HEK293 (cell line): ENCODE data around the gene ULBP2.

Experiments used
- KLF1 ChIP-seq: fragments of 450-650 bp; formaldehyde crosslinking; IDR thresholded peaks from 2 replicates; pipeline ENCODE4 v1.5.1; 2016; ENCODE audit warnings: missing biosample characterization, missing genetic modification characterization
- TCF7L2 ChIP-seq: IDR thresholded peaks from 2 replicates; pipeline ENCODE4 v1.6.1; 2011; ENCODE audit warnings: low read depth, mild to moderate bottlenecking, inconsistent platforms, low read length, moderate library complexity, borderline replicate concordance
- YY1 ChIP-seq: fragments of 450-650 bp; formaldehyde crosslinking; IDR thresholded peaks from 2 replicates; pipeline ENCODE4 v1.5.1; 2018; ENCODE audit warnings: missing biosample characterization, missing genetic modification characterization
- ZBTB1 ChIP-seq: fragments of 450-650 bp; formaldehyde crosslinking; IDR thresholded peaks from 2 replicates; pipeline ENCODE4 v1.5.1; 2016; ENCODE audit warnings: missing biosample characterization, missing genetic modification characterization
- ZNF311 ChIP-seq: fragments of 450-650 bp; formaldehyde crosslinking; IDR thresholded peaks from 2 replicates; pipeline ENCODE4 v1.5.1; 2017; ENCODE audit warnings: missing biosample characterization, missing genetic modification characterization, borderline replicate concordance
- TF ChIP-seq, protein P1 (sequence below): fragments of 450-650 bp; formaldehyde crosslinking; IDR thresholded peaks from 2 replicates; pipeline ENCODE4 v1.5.1; 2016; ENCODE audit warnings: missing biosample characterization, missing genetic modification characterization

DNA sequence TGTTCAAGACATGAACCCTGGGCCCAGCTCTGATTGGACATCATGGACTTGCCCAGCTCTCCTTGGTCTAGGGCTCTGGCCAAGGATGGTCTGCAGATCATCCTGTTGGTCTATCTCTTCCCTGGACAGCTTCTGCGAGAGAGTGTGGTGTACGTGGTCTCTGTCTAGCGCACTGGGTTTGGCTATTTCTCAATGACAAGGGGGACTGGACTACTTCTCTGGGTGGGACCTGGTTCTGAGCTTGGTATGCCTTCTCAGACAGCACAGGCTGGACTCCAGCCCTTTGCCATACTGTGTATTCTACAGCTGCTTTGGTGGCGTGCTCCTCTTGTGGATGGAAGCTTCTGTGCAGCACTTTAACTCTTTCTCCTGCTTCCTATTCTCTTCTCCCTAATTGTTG is 35.4 kb upstream of the ULBP2 start:
- TF ChIP-seq YY1 (tag by site-specific recombination) (no peak), TCF7L2 (no peak), ZNF311 (tag by site-specific recombination) (no peak), ZBTB1 (tag by site-specific recombination) (no peak), KLF1 (tag by site-specific recombination) (no peak)
- TF ChIP-seq, protein P1, sequence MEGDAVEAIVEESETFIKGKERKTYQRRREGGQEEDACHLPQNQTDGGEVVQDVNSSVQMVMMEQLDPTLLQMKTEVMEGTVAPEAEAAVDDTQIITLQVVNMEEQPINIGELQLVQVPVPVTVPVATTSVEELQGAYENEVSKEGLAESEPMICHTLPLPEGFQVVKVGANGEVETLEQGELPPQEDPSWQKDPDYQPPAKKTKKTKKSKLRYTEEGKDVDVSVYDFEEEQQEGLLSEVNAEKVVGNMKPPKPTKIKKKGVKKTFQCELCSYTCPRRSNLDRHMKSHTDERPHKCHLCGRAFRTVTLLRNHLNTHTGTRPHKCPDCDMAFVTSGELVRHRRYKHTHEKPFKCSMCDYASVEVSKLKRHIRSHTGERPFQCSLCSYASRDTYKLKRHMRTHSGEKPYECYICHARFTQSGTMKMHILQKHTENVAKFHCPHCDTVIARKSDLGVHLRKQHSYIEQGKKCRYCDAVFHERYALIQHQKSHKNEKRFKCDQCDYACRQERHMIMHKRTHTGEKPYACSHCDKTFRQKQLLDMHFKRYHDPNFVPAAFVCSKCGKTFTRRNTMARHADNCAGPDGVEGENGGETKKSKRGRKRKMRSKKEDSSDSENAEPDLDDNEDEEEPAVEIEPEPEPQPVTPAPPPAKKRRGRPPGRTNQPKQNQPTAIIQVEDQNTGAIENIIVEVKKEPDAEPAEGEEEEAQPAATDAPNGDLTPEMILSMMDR (tag by site-specific recombination), result no peak
